ENCODE data around the gene ZBTB7C.

ZBTB7C gene

GRCh38 chr18:48109961-48110493, 299.2 kb downstream of the ZBTB7C start:
- DNase-seq: no peak

GRCh38 chr18:48108136-48108535, 301.0 kb downstream of the ZBTB7C start:
- DNase-seq: no peak

- no peak for DNase-seq
These were observed 302.0 kb downstream of the ZBTB7C start for GRCh38 chr18:48106976-48107781.

GRCh38 chr18:48106498-48106897, 302.7 kb downstream of the ZBTB7C start:
- no peak for DNase-seq

- no peak for DNase-seq
These were observed 303.9 kb downstream of the ZBTB7C start for GRCh38 chr18:48105317-48105716.

- no peak for DNase-seq
These were observed 304.5 kb downstream of the ZBTB7C start for GRCh38 chr18:48104705-48105104.

GRCh38 chr18:48100651-48101165, 308.5 kb downstream of the ZBTB7C start:
- no peak for DNase-seq

GRCh38 chr18:48100165-48100575, 309.0 kb downstream of the ZBTB7C start:
- no peak for DNase-seq

GRCh38 chr18:48099481-48100164, 309.6 kb downstream of the ZBTB7C start:
- no peak for DNase-seq

GRCh38 chr18:48098538-48098937, 310.6 kb downstream of the ZBTB7C start:
- DNase-seq: no peak

- no peak for DNase-seq
These were observed 311.2 kb downstream of the ZBTB7C start for GRCh38 chr18:48098007-48098406.

GRCh38 chr18:48095726-48096125, 313.5 kb downstream of the ZBTB7C start:
- DNase-seq: no peak

- no peak for DNase-seq
These were observed 316.1 kb downstream of the ZBTB7C start for GRCh38 chr18:48093104-48093503.

- DNase-seq: no peak
These were observed 317.2 kb downstream of the ZBTB7C start for GRCh38 chr18:48091869-48092497.

GRCh38 chr18:48090702-48091101, 318.5 kb downstream of the ZBTB7C start:
- no peak for DNase-seq

GRCh38 chr18:48090021-48090420, 319.2 kb downstream of the ZBTB7C start:
- DNase-seq: no peak

- no peak for DNase-seq
These were observed 323.2 kb downstream of the ZBTB7C start for GRCh38 chr18:48085781-48086487.

GRCh38 chr18:48084858-48085257, 324.3 kb downstream of the ZBTB7C start:
- DNase-seq: no peak

GRCh38 chr18:48084041-48084757, 325.0 kb downstream of the ZBTB7C start:
- no peak for DNase-seq

GRCh38 chr18:48080546-48080945, 328.6 kb downstream of the ZBTB7C start:
- DNase-seq: no peak

GRCh38 chr18:48079885-48080284, 329.3 kb downstream of the ZBTB7C start:
- no peak for DNase-seq

- DNase-seq: no peak
These were observed 330.7 kb downstream of the ZBTB7C start for GRCh38 chr18:48078448-48078847.
